Measurements from ENCODE around the gene NEURL3.
"Not testable (repeated sequence)": the region's sequence is repeated elsewhere in the genome, so short reads cannot be mapped to it uniquely, and the experiment has no call there.

NEURL3 gene

GRCh38 chr2:96485350-96485749 is 19.8 kb downstream of the NEURL3 start:
- DNase-seq (ENCODE audit: low read depth): no peak

GRCh38 chr2:96484091-96484490 is 21.1 kb downstream of the NEURL3 start:
- DNase-seq (ENCODE audit: low read depth): no peak

GRCh38 chr2:96477458-96477857 is 27.7 kb downstream of the NEURL3 start:
- no peak for DNase-seq (ENCODE audit: low read depth)

- DNase-seq (ENCODE audit: low read depth): no peak
Observed at GRCh38 chr2:96471772-96472171, 33.4 kb downstream of the NEURL3 start.

- no peak for DNase-seq (ENCODE audit: low read depth)
Observed at GRCh38 chr2:96470636-96471035, 34.5 kb downstream of the NEURL3 start.

- no peak for DNase-seq (ENCODE audit: low read depth)
Observed at GRCh38 chr2:96470109-96470508, 35.0 kb downstream of the NEURL3 start.

- no peak for DNase-seq (ENCODE audit: low read depth)
Observed at GRCh38 chr2:96468904-96469303, 36.3 kb downstream of the NEURL3 start.

- DNase-seq (ENCODE audit: low read depth): no peak
Observed at GRCh38 chr2:96464651-96465050, 40.5 kb downstream of the NEURL3 start.

GRCh38 chr2:96464061-96464460 is 41.1 kb downstream of the NEURL3 start:
- no peak for DNase-seq (ENCODE audit: low read depth)

GRCh38 chr2:96463119-96463518 is 42.0 kb downstream of the NEURL3 start:
- no peak for DNase-seq (ENCODE audit: low read depth)

- not testable (repeated sequence) for DNase-seq (ENCODE audit: low read depth)
Observed at GRCh38 chr2:96461616-96462015, 43.5 kb downstream of the NEURL3 start.

GRCh38 chr2:96452053-96452452 is 53.1 kb downstream of the NEURL3 start:
- no peak for DNase-seq (ENCODE audit: low read depth)

- DNase-seq (ENCODE audit: low read depth): no peak
Observed at GRCh38 chr2:96449637-96450036, 55.5 kb downstream of the NEURL3 start.

- no peak for DNase-seq (ENCODE audit: low read depth)
Observed at GRCh38 chr2:96449174-96449573, 56.0 kb downstream of the NEURL3 start.

GRCh38 chr2:96447726-96448125 is 57.4 kb downstream of the NEURL3 start:
- DNase-seq (ENCODE audit: low read depth): no peak

All from CMK (cell line).